Psoas muscle (tissue), 8 donors: Measurements from ENCODE around the gene KDR. TPM values are rescaled to one million over a fixed set of nuclear protein-coding genes. Genes with fewer than 3 reads are reported as not detected.

Source experiments
- ATAC-seq, 4 donors: fragments of 200-7000 bp; cut with Tn5 transposase; one replicate each; pipeline ENCODE4 v1.9.1; 2020; ENCODE audit warnings: moderate library complexity in 3 of 4, mild to moderate bottlenecking in 2 of 4
- DNase-seq, 2 donors: peaks; one replicate each; pipeline ENCODE4 v3.0.0-alpha.2; 2020
- H3K27ac ChIP-seq: fragments of 200-600 bp; one replicate; pipeline ENCODE4 v1.8.0; 2022
- H3K27me3 ChIP-seq, 3 donors: fragments of 200-600 bp in 1 of 3; one replicate each; pipeline versions ENCODE4 v1.6.1 to v1.8.0; 2013 to 2022; ENCODE audit warnings: low read length in 2 of 3, mild to moderate bottlenecking in 2 of 3, moderate library complexity in 1 of 3; ENCODE audit not compliant: insufficient read depth in 3 of 3
- H3K36me3 ChIP-seq, 2 donors: fragments of 200-600 bp in 1 of 2; one replicate each; pipeline versions ENCODE4 v1.6.1 to v1.8.0; 2013 to 2022; ENCODE audit warnings: low read depth in 1 of 2, mild to moderate bottlenecking in 1 of 2, moderate library complexity in 1 of 2; ENCODE audit not compliant: insufficient read depth in 1 of 2
- H3K4me1 ChIP-seq: fragments of 200-600 bp; one replicate; pipeline ENCODE4 v1.8.0; 2022
- H3K4me3 ChIP-seq: fragments of 200-600 bp; one replicate; pipeline ENCODE4 v1.8.0; 2022; ENCODE audit warnings: mild to moderate bottlenecking
- H3K9me3 ChIP-seq: fragments of 200-600 bp; one replicate; pipeline ENCODE4 v1.8.0; 2022
- WGBS, 3 donors: extraction: QIAGEN DNeasy Blood & Tissue Kit; methylation state at CpG; one replicate each; pipeline versions ENCODE4 v1.1.6 to v1.1.7; 2013; 5-methylcytosine and 5-hydroxymethylcytosine counted together
- intact Hi-C, 2 donors: fragments of 100-400 bp; cut with DNase I; formaldehyde crosslinking; loops; one replicate each; pipeline versions ENCODE4 v1.11.0 to v1.14.2; 2022
- polyA plus RNA-seq, 3 donors: library from polyadenylated mRNA; stranded (reverse); fragments of 200-250 nt; gene quantifications; one replicate each; pipeline ENCODE4 v1.2.3, GENCODE V29; 2013
- total RNA-seq, 4 donors: library from RNA; stranded (reverse); fragmentation: NEBNext Ultra II Directional in 2 of 4; extraction: Animal tissue kit (Norgen Biotek cat#: 25700) in 2 of 4; gene quantifications; one replicate each; pipeline versions ENCODE4 v1.2.1 to v1.2.4, GENCODE V29; 2021 to 2023
- TF ChIP-seq, protein P1 (sequence below): fragments of 200-600 bp; IDR thresholded peaks from one replicate; pipeline ENCODE4 v1.8.0; 2022; ENCODE audit warnings: antibody characterized with exemption
- donor health status: healthy with polysubstance abuse.
- donor health status: DM: no; HTN: no; CAD: no; lungs with moderate emphysema.
- donor health status: Bipolar disorder and iron deficiency.
- donor health status: healthy.
- donor health status: DM: yes; HTN: yes; CAD: no.
- donor health status: DM: no; HTN: no; CAD: no.
- donor health status: DM: no; HTN: no; CAD: no.
- donor health status: DM: yes; HTN: yes; CAD: no.

KDR gene
- total and polyA plus RNA-seq, 7 donors, result 3.6 to 19.4 (median 6.1) TPM

DNA sequence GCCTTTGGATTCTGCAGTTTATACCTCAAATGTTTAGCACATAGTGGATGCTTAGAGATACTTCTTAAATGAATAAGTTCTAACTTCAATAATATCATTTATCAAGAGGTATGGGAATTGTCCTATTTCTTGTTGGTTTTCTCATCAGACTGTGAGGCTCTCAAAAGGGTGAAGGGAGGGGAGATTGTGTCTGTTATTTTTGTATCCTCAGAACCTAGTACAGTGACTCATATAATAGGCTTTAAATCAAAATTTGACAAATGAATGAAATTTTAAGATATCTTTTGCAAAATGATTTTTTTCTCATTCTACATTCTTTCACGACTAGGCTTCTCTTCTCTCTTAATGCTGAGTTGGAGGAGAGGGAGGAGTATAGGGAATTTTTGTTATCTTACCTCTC lies 89.5 kb downstream of the KDR start:
- DNase-seq, result no peak
- ATAC-seq, result no peak
- TF ChIP-seq, protein P1, sequence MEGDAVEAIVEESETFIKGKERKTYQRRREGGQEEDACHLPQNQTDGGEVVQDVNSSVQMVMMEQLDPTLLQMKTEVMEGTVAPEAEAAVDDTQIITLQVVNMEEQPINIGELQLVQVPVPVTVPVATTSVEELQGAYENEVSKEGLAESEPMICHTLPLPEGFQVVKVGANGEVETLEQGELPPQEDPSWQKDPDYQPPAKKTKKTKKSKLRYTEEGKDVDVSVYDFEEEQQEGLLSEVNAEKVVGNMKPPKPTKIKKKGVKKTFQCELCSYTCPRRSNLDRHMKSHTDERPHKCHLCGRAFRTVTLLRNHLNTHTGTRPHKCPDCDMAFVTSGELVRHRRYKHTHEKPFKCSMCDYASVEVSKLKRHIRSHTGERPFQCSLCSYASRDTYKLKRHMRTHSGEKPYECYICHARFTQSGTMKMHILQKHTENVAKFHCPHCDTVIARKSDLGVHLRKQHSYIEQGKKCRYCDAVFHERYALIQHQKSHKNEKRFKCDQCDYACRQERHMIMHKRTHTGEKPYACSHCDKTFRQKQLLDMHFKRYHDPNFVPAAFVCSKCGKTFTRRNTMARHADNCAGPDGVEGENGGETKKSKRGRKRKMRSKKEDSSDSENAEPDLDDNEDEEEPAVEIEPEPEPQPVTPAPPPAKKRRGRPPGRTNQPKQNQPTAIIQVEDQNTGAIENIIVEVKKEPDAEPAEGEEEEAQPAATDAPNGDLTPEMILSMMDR, result no peak
- no peak overlapping the region for H3K27ac ChIP-seq
- no peaks in the 10 kb centered on the region for H3K27me3 ChIP-seq
- no peaks in the 10 kb centered on the region for H3K36me3 ChIP-seq
- no peak overlapping the region for H3K4me3 ChIP-seq
- no peaks in the 10 kb centered on the region for H3K9me3 ChIP-seq
- H3K4me1 ChIP-seq, result no peaks in the 10 kb centered on the region
- 72 to 90% (median 82%) methylated on average over 1 of the region's 1 CpG for WGBS, 3 donors
- intact Hi-C loops, result no loop called here

DNA sequence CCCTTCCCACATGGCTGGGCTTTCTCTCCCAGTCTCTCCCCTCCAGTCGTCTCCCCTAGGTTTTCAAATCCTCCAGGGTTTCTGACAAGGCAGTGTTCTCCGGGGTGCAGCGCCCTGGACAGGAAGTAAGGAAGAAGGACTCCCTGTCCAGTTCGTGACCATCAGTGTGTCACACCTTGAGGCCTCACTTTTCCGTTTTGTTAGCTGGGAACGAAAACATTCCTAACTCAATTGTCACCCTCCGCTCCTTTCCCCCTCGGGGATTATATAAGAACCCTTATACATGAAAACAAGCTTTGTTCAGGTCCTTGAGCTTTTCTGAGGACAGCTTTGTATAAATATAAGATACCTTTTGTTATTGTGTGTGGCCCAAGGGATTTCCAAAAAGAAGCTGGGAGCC lies 92.1 kb downstream of the KDR start:
- no peak overlapping the region for H3K27ac ChIP-seq
- no peak for ATAC-seq
- no peak for DNase-seq
- H3K4me3 ChIP-seq, result no peak overlapping the region
- H3K4me1 ChIP-seq, result no peaks in the 10 kb centered on the region
- H3K27me3 ChIP-seq, result no peaks in the 10 kb centered on the region
- no peaks in the 10 kb centered on the region for H3K36me3 ChIP-seq
- no peaks in the 10 kb centered on the region for H3K9me3 ChIP-seq
- TF ChIP-seq, protein P1, result no peak
- WGBS, 3 donors, result 57 to 70% (median 63%) methylated on average over 8 of the region's 8 CpGs
- intact Hi-C loops, result no loop called here

DNA sequence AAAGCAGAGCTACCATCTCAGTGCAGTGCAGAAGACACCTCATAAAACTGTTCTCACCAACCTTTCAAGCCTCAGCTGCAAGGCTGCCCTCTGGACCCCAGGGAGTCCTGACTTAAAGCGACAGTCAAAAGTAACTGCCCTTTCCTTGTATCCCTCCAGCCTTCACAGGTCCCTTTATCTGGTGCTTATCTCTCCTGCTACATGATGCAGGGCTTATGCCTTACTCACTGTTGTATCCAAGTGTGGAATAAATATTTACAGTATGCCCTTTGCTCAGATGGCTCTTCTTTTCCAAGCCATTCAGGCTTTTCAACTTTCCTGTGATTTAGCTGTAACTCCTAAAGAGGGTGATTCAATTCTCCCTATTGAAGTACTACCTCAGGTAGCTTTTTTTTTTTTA lies 92.6 kb downstream of the KDR start:
- H3K9me3 ChIP-seq, result no peaks in the 10 kb centered on the region
- ATAC-seq, result no peak
- no peak overlapping the region for H3K27ac ChIP-seq
- H3K36me3 ChIP-seq, result no peaks in the 10 kb centered on the region
- no peaks in the 10 kb centered on the region for H3K27me3 ChIP-seq
- intact Hi-C loops, result no loop called here
- DNase-seq, result no peak
- TF ChIP-seq, protein P1, result no peak
- no peak overlapping the region for H3K4me3 ChIP-seq
- no peaks in the 10 kb centered on the region for H3K4me1 ChIP-seq
- WGBS, 3 donors, result 59 to 76% (median 60%) methylated on average over 1 of the region's 1 CpG

DNA sequence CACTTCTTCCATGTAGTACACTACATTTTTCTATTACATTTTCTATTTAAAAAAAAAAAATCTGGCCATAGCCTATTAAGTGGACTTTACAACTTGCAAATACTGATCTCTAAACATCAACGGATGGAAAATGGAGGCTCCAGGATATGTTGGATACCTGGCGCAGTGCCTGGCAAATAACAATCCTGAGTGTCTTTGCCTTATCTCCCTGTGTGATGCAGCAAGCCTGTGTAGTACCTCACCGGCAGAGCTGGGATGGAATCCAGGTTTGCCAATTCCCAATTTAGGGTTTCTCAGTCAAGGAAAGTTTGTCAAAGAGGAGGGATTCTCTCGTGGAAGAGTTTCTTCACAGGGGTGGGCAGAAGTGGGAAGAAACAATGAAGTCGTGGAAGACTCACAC lies 93.2 kb downstream of the KDR start:
- Histone ChIP-seq H3K36me3 (no peaks in the 10 kb centered on the region), H3K4me3 (no peak overlapping the region), H3K27me3 (no peaks in the 10 kb centered on the region), H3K9me3 (no peaks in the 10 kb centered on the region), H3K27ac (no peak overlapping the region), H3K4me1 (no peaks in the 10 kb centered on the region)
- intact Hi-C loops, result no loop called here
- DNase-seq (no peak), ATAC-seq (no peak)
- WGBS, 3 donors, result 81 to 83% (median 82%) methylated on average over 5 of the region's 5 CpGs
- TF ChIP-seq, protein P1, result no peak

DNA sequence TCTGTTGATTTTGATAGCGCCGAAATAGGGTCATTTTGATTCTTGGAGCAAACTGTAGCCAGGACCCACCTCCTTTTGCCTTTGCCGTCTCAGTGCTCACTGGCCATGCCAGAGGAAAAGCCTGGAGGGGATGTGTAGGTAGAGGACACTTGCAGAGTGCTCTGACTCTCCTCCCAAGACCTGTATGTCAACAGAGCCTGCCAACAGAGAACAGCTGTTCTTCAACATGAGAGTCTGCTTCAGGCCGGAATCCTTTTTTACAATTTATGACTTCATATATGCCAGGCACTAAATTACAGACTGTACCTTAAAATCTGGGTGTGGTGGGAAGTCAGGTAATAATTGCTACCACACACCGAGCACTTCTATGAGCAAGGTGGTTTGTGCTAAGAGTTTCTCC lies 94.2 kb downstream of the KDR start:
- WGBS, 3 donors, result 69 to 73% (median 73%) methylated on average over 5 of the region's 5 CpGs
- ATAC-seq, result no peak
- Histone ChIP-seq H3K27me3 (no peaks in the 10 kb centered on the region), H3K4me1 (no peaks in the 10 kb centered on the region), H3K9me3 (no peaks in the 10 kb centered on the region), H3K4me3 (no peak overlapping the region), H3K36me3 (no peaks in the 10 kb centered on the region), H3K27ac (no peak overlapping the region)
- TF ChIP-seq, protein P1, result no peak
- intact Hi-C loops, result no loop called here
- no peak for DNase-seq
